ENCODE measurements around the gene PLA2G5.

Gene PLA2G5

GRCh38 chr1:20093303-20093702 is 23.3 kb downstream of the PLA2G5 start:
- no peak for DNase-seq

- DNase-seq, result no peak
Measured at GRCh38 chr1:20093940-20094391, 24.0 kb downstream of the PLA2G5 start.

GRCh38 chr1:20095564-20096434 is 25.8 kb downstream of the PLA2G5 start:
- DNase-seq, result no peak

- no peak for DNase-seq
Measured at GRCh38 chr1:20096840-20097447, 26.9 kb downstream of the PLA2G5 start.

- no peak for DNase-seq
Measured at GRCh38 chr1:20099533-20099932, 29.5 kb downstream of the PLA2G5 start.

GRCh38 chr1:20100632-20101355 is 30.8 kb downstream of the PLA2G5 start:
- DNase-seq, result peak; percentile 18

GRCh38 chr1:20102875-20103274 is 32.9 kb downstream of the PLA2G5 start:
- no peak for DNase-seq

- DNase-seq, result no peak
Measured at GRCh38 chr1:20105856-20106255, 35.9 kb downstream of the PLA2G5 start.

- no peak for DNase-seq
Measured at GRCh38 chr1:20107351-20107750, 37.4 kb downstream of the PLA2G5 start.

- DNase-seq, result no peak
Measured at GRCh38 chr1:20107796-20108195, 37.8 kb downstream of the PLA2G5 start.

GRCh38 chr1:20108366-20109123 is 38.6 kb downstream of the PLA2G5 start:
- no peak for DNase-seq

- no peak for DNase-seq
Measured at GRCh38 chr1:20109223-20109856, 39.3 kb downstream of the PLA2G5 start.

- DNase-seq, result no peak
Measured at GRCh38 chr1:20110679-20111078, 40.7 kb downstream of the PLA2G5 start.

- no peak for DNase-seq
Measured at GRCh38 chr1:20111452-20111851, 41.5 kb downstream of the PLA2G5 start.

- DNase-seq, result no peak
Measured at GRCh38 chr1:20112279-20113000, 42.4 kb downstream of the PLA2G5 start.

- DNase-seq, result no peak
Measured at GRCh38 chr1:20114021-20114648, 44.1 kb downstream of the PLA2G5 start.

GRCh38 chr1:20115479-20115878 is 45.5 kb downstream of the PLA2G5 start:
- DNase-seq, result no peak

GRCh38 chr1:20115916-20116315 is 45.9 kb downstream of the PLA2G5 start:
- DNase-seq, result no peak

GRCh38 chr1:20117236-20117635 is 47.2 kb downstream of the PLA2G5 start:
- DNase-seq, result no peak

- DNase-seq, result no peak
Measured at GRCh38 chr1:20119347-20119746, 49.4 kb downstream of the PLA2G5 start, which contains the start of gene PLA2G2D. Gene PLA2G2D (minus strand): TSS chr1:20119536. CDS start chr1:20119498, 38 bp downstream.

- no peak for DNase-seq
Measured at GRCh38 chr1:20120796-20121195, 50.8 kb downstream of the PLA2G5 start.
